ENCODE results near the gene RBM4. TPM values are rescaled to one million over a fixed set of nuclear protein-coding genes. Genes with fewer than 3 reads are reported as not detected.
"Not testable (repeated sequence)": the region's sequence is repeated elsewhere in the genome, so short reads cannot be mapped to it uniquely, and the experiment has no call there.

The RBM4 gene
- total RNA-seq, 1 donor from 2014 or later = 125 TPM

DNA sequence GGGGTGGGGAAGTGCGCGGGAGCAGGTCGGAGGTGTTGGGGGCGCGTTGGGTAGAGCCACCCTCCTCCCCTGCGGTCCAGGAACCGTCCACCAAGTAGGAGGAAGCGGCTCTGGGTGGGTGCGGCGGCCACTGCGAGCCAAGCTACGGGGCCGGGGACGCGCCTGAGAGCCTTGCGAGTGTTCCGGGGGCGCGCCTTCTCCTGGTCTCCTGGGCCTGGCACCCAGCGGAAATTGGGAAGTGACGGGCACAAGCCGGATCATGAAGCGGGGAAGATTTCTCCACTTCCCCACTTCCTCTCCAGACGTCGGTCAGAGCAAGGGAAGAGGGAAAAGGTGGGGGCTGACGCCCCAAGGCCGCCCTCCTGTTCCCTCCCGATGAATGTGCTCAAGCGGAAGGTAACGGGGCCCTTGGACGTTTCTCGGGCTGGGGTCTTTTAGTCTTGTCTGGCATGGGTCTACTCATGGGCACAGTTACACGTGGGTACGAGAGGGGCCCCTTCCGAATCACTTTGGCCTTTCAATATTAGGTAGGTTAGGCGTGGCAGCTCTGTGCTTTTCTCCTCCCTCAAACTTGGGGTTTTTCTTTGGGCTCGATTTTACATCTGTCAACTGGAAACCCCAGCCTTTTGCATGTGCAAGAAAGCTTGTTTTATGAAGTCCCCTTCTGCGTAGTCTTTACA lies 21.2 kb upstream of the RBM4 start:
- DNase-seq = peak; percentile 72

DNA sequence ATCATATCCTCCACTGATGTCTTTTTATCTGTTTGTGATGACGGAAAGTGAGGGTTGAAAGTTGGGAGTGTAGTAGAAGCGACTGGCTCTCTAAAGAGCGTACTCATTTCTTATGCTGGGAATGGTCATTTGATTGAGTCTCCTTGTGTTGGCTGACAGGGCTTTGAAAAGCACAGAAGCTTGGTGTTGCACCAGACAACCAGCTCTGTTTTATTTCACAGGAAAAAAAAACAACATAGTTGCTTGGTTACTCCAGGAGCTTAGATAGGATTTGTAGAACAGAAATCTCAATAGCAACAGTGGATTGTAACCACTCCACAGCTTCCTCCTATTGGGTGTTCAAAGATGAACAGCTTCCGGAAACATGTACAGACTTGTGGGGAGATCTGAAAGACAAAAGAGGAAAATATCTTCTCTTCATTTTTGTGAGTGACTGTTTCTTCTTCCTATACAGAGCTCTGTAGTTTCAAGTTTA lies 19.4 kb upstream of the RBM4 start:
- DNase-seq = peak; percentile 75

- DNase-seq = no peak
Observed at GRCh38 chr11:66624450-66624849, 14.1 kb upstream of the RBM4 start.

- no peak for DNase-seq
Observed at GRCh38 chr11:66625041-66625751, 13.3 kb upstream of the RBM4 start.

DNA sequence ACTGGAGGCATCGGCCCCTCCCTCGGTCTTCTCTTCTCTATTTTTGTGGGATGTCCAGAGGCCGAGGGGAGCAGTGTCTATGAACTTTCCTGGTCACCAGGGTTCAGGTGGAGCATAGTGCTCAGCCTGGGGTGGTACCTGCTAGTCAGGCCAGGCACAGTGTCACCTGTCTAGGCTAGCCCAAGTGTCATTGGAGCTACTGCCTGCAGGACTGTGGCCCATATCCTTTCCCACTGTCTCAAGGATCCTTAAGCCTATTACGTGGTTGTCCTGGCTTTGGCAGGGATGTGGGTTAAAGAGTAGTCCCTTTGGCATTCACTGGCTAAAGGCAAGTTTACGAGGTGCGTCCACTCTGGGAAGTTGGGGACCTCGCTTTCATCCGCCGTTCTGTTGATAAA lies 12.8 kb upstream of the RBM4 start:
- DNase-seq = no peak

GRCh38 chr11:66626382-66626781 lies 12.1 kb upstream of the RBM4 start:
- no peak for DNase-seq

GRCh38 chr11:66626926-66627325 lies 11.6 kb upstream of the RBM4 start:
- no peak for DNase-seq

DNA sequence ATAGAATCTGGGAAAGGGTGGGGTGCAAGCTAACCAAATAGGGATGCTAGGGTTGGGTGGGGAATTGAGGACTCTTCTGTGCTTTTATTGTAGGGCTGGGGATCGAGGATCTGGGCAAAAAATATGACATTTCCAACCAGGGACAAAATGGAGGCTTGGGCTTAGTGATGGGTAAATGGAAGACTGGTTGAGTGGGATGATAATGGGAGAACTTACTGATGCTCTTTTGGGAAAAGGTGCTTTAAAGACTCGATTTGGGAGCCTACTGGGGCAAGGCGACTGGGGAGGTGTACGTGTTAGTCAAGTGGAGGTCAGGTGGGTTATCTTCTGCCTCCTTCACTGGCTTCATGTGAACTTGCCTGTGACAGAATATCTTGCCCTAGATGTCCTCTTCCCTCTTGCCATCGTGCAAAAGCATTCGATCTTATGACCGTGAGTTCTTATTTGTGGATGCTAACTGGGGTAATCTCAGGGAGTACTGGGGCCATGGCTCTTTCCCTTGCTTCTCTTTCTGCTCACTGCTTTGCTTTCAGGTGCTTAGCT lies 10.4 kb upstream of the RBM4 start:
- DNase-seq = no peak

DNA sequence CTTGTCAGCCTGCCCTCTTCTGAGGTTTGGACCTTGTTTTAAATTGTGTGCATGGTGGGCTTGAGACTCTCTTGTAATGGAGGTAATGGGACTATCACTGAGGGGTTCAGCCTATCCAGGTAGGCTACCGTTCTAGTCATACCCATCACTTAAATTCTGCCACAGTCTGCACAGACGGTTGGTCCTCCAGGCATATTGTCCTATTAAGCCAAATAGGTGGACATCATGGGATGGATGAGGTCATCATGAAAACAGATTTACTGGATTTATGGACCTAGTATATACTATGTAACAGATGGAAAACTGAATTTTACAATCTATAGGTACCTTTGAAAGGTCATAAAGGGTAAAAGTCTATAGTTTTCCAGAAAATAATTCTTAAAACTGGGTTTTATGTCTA lies 9.1 kb upstream of the RBM4 start:
- DNase-seq = no peak

GRCh38 chr11:66631883-66632282 lies 6.6 kb upstream of the RBM4 start:
- no peak for DNase-seq

DNA sequence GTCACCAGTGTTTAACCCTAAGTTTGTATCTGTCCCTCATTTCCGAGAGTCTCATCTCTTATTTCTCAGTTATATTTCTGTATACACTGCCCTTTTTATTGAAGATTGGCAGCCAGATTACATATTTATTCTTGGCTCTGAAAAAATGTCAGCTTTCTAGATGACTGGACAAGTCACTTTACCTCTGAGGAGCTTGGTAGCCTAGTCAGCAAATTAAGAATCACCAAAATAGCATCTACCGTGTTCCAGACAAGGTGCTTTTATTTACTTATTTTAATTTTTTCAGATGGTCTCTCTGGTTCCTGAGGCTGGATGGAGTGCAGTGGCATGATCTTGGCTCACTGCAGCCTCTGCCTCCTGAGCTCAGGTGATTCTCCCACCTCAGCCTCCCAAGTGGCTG lies 5.6 kb upstream of the RBM4 start:
- no peak for DNase-seq

GRCh38 chr11:66636411-66636810 lies 2.1 kb upstream of the RBM4 start:
- no peak for DNase-seq

- no peak for DNase-seq
Observed at GRCh38 chr11:66637557-66638176, 836 bp upstream of the RBM4 start.

- DNase-seq = peak; percentile 73
Observed at GRCh38 chr11:66639066-66639813, 737 bp downstream of the RBM4 start.

- not testable (repeated sequence) for DNase-seq
Observed at GRCh38 chr11:66639814-66640340, 1.4 kb downstream of the RBM4 start.

DNA sequence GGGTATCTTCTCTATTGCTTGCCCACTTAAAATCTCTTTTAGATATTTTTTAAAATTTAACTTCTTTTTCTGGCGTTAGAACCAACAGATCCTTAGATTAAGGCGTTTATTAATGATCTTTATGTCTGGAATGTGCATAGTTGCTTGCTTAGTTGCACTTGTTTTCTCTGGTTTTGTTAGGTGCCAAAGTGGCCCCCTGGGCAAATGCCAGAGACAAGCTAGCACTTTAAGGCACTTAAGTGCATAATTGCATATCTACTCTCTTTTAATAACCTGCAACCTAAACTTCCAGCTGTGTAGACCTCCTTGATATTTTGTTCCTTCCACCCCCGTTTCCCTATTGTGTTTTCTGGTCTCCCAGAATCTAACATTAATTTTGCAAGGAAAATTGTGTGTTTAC lies 3.3 kb downstream of the RBM4 start:
- no peak for DNase-seq

GRCh38 chr11:66643745-66644437 lies 5.4 kb downstream of the RBM4 start:
- DNase-seq = no peak

GRCh38 chr11:66646828-66647227 lies 8.3 kb downstream of the RBM4 start:
- DNase-seq = no peak

DNA sequence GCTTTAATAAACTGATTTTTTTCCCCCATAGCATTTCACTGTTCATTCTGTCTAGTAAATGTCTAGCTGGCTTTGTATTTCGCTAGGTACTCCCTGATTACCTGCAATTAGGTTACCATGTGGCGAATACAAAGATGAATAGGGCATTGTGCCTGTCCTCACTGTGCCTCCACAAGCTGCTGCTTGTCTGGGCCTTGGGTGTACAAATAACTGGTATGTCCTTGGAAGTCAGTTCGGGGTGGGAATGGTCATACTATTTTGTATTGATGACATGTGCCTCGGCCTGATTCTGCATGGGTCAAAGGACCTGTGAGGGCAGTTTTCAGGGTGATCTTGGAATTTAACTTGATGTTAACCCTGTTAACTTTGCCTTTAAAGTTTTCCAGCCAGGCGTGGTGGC lies 11.4 kb downstream of the RBM4 start:
- DNase-seq = no peak

DNA sequence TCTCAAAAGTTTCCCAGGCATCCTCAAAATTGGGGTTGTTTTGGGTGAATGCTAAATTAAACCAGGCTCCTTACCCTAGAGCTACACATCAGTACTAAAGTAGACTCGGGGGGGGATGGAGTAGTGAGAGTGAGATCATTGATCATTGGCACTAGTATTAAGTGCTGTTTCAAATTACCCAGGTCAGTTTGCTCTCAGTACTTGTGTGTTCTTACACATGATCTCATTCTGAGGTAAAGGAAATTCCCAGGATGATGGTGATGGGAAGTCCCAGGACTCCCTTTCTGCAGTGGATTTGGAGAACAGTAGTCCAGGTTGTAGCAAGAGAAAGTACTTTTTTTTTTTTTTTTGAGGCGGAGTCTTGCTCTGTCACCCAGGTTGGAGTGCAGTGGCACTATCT lies 12.5 kb downstream of the RBM4 start:
- peak; percentile 23 for DNase-seq

DNA sequence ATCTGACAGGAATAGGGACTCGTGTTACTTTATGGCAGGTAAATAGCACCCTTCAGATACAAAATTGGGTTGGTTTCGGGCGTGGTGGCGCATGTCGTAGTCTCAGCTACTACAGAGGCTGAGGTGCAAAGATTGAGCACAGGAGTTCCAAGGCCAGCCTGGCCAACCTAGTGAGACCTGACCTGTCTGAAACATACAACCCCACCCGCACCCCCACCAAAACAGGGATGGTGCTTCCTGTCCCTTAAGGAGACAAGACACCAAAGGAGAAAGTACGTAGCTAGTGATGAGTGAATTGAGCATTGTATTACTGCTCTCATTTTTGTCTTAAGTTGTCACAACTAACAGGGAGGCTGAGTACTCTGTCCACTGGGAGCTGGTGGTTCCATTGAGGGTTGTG lies 14.1 kb downstream of the RBM4 start:
- DNase-seq = no peak

GRCh38 chr11:66653123-66653522 lies 14.6 kb downstream of the RBM4 start:
- no peak for DNase-seq

Data from dermis blood vessel endothelial cell (primary cell).